ENCODE measurements around the gene FAT2.

GRCh38 chr5:151580239-151580638, 10.9 kb downstream of the FAT2 start:
- TF ChIP-seq POLR2A (IDR thresholded peaks at IDR 0.05) (no peak), CTCF (IDR thresholded peaks at IDR 0.05) (no peak)

Data from gastroesophageal sphincter (tissue), 3 donors.